ENCODE results near the gene GIT2. TPM values are rescaled to one million over a fixed set of nuclear protein-coding genes. Genes with fewer than 3 reads are reported as not detected.

GIT2 gene
- total RNA-seq, 4 donors from 2014 or later = 39.8 to 62.9 (median 55.5) TPM

GRCh38 chr12:109946505-109946904 lies 49.7 kb downstream of the GIT2 start:
- no peaks in the 10 kb centered on the region for H3K9me3 ChIP-seq
- TF ChIP-seq EP300 (IDR thresholded peaks at IDR 0.05) (no peak), CTCF (IDR thresholded peaks at IDR 0.05) (no peak), POLR2A (IDR thresholded peaks at IDR 0.05) (no peak)
- 29 to 41% methylated on average over 4 to 5 of the region's 5 CpGs for WGBS, 2 donors
- H3K4me1 ChIP-seq = peaks cover 3 to 67% (median 29%) of the 10 kb centered on the region in 4 donors
- no peak overlapping the region for H3K4me3 ChIP-seq
- DNase-seq (ENCODE audit: low spot score in 2 of 2) = no peak
- H3K27ac ChIP-seq = peak overlapping the region; percentile 37 to 85 (median 54)
- peaks cover 0 to 29% (median 8%) of the 10 kb centered on the region in 3 donors for H3K36me3 ChIP-seq
- H3K27me3 ChIP-seq = no peaks in the 10 kb centered on the region

DNA sequence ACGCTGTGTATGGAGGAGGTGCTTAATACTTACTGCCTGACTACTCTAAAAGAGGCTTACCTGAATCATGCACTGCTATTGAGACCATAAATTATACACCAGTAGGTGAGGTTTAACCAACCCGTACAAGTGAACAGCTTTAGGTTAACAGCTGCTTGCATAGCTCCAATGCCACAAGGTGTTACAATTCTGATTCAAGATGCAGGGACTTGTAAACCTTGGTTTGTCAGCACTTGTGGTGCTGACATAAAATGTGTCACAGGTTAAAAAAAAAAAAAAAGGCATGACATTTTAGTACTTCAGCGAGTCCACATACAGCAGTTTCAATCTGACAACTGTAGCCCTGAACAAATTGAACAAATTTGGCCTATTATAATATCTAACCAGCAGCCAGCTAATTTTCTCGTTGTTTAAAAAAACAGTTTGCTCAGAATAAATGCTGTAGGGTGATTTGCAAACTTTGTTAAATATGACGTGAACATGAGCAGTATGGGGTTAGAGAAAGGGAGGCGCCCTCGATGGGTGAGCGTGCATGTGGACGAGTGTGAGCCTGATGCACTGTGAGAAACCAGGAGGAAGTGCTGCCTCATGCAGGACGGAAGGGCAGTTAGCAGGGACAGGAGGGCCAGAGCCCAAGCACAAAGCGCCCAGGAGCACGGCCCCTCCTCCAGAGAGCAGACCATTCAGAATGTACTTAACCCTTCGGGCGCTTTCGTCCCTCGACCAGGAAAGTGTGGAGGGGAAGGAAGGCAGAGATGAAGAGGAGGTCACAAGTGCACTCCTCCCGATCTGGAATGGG lies 51.4 kb downstream of the GIT2 start:
- peak overlapping the region in 3 of 4 donors; percentile 25 to 85 (median 63) for H3K27ac ChIP-seq
- peaks cover 0 to 21% (median 0%) of the 10 kb centered on the region in 3 donors for H3K36me3 ChIP-seq
- WGBS, 2 donors = 32 to 37% methylated on average over 17 of the region's 17 CpGs
- no peak for DNase-seq (ENCODE audit: low spot score in 2 of 2)
- H3K27me3 ChIP-seq = no peaks in the 10 kb centered on the region
- H3K9me3 ChIP-seq = no peaks in the 10 kb centered on the region
- TF ChIP-seq POLR2A (IDR thresholded peaks at IDR 0.05) = no peak
- no peak for TF ChIP-seq CTCF (IDR thresholded peaks at IDR 0.05)
- TF ChIP-seq EP300 (IDR thresholded peaks at IDR 0.05) = no peak
- no peak overlapping the region for H3K4me3 ChIP-seq
- H3K4me1 ChIP-seq = peaks cover 3 to 63% (median 29%) of the 10 kb centered on the region in 4 donors

GRCh38 chr12:109943811-109944210 lies 52.4 kb downstream of the GIT2 start:
- H3K27ac ChIP-seq = peak overlapping the region in 3 of 4 donors; percentile 10 to 85 (median 63)
- TF ChIP-seq POLR2A (IDR thresholded peaks at IDR 0.05) = no peak
- TF ChIP-seq CTCF (IDR thresholded peaks at IDR 0.05) = no peak
- no peak for TF ChIP-seq EP300 (IDR thresholded peaks at IDR 0.05)
- no peaks in the 10 kb centered on the region for H3K27me3 ChIP-seq
- H3K9me3 ChIP-seq = no peaks in the 10 kb centered on the region
- peaks cover 3 to 54% (median 27%) of the 10 kb centered on the region in 4 donors for H3K4me1 ChIP-seq
- H3K36me3 ChIP-seq = peaks cover 0 to 25% (median 2%) of the 10 kb centered on the region in 3 donors
- 69 to 76% methylated on average over 7 of the region's 7 CpGs for WGBS, 2 donors
- DNase-seq (ENCODE audit: low spot score in 2 of 2) = no peak
- no peak overlapping the region for H3K4me3 ChIP-seq

GRCh38 chr12:109940339-109940923 lies 55.7 kb downstream of the GIT2 start:
- H3K27me3 ChIP-seq = no peaks in the 10 kb centered on the region
- no peak overlapping the region for H3K4me3 ChIP-seq
- H3K9me3 ChIP-seq = no peaks in the 10 kb centered on the region
- no peak for DNase-seq (ENCODE audit: low spot score in 2 of 2)
- TF ChIP-seq EP300 (IDR thresholded peaks at IDR 0.05) = no peak
- no peak for TF ChIP-seq POLR2A (IDR thresholded peaks at IDR 0.05)
- TF ChIP-seq CTCF (IDR thresholded peaks at IDR 0.05) = no peak
- H3K4me1 ChIP-seq = peaks cover 0 to 29% (median 6%) of the 10 kb centered on the region in 4 donors
- no peak overlapping the region for H3K27ac ChIP-seq
- peaks cover 0 to 58% (median 11%) of the 10 kb centered on the region in 3 donors for H3K36me3 ChIP-seq
- WGBS, 2 donors = 88% methylated on average over 6 of the region's 6 CpGs

DNA sequence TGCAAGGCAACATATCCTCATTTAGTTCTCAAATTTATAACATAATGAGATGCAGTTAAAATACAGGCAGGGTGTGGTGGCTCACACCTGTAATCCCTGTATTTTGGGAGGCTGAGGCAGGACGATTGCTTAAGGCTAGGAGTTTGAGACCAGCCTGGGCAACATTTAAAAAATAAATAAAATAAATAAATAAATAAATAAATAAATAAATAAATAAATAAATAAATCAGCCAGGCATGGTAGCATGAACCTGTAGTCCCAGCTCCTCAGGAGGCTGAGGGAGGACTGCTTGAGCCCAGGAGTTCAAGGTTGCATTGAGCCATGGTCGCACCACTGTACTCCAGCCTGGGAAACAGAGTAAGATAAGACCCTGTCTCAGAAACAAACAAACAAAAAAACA lies 56.7 kb downstream of the GIT2 start:
- no peak for DNase-seq (ENCODE audit: low spot score in 2 of 2)
- no peaks in the 10 kb centered on the region for H3K9me3 ChIP-seq
- peaks cover 0 to 20% (median 2%) of the 10 kb centered on the region in 4 donors for H3K4me1 ChIP-seq
- TF ChIP-seq EP300 (IDR thresholded peaks at IDR 0.05) (no peak), CTCF (IDR thresholded peaks at IDR 0.05) (no peak)
- no peaks in the 10 kb centered on the region for H3K27me3 ChIP-seq
- WGBS, 2 donors = 90 to 94% methylated on average over 2 of the region's 2 CpGs
- H3K4me3 ChIP-seq = no peak overlapping the region
- peaks cover 0 to 62% (median 11%) of the 10 kb centered on the region in 3 donors for H3K36me3 ChIP-seq
- H3K27ac ChIP-seq = no peak overlapping the region

Measured in tibial nerve (tissue), 4 donors.